Measurements from ENCODE around the gene HACD2. TPM values are rescaled to one million over a fixed set of nuclear protein-coding genes. Genes with fewer than 3 reads are reported as not detected.

The HACD2 gene
- total and polyA plus RNA-seq, 9 of the 15 experiments (the other 6 are each of a cell fraction or from before 2014, with no cell fraction given): 1.3 to 10.5 (median 3.8) TPM

DNA sequence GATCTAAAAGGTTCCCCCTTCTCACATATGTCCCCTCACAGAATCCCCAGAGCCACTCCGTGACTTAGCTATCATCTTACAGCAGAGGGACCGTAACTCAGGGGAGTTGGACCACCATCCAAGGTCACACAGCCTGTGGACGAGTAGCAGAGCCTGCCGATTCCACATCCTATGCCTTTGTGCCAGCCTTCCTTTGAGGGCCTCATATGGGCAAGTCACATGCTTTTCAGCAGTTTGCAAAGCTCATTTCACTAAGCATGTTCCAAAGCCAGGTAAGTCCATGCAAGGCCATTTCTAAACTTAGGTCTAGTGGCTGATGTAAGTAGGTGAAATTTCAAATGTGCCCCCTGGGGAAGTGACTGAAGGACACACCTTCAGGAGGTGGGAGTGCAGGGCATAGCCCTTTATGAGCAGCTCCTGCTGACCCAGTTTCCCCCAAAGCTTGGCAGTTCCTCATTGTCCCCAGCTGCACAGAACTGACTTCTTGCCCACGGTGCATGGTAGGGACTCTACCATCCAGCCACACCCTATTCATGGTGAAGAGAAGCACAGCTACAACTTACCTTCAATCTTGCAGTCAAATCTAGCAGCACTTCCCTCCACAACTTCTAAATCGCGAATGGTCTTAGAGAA is 33.3 kb upstream of the HACD2 start:
- no peaks in the 10 kb centered on the region for H3K9me1 ChIP-seq (ENCODE audit: control insufficient read depth, insufficient read depth, low read length)
- no peaks in the 10 kb centered on the region for H3K36me3 ChIP-seq (ENCODE audit: control insufficient read depth, insufficient read depth, low read length)
- H3K27me3 ChIP-seq (ENCODE audit: control insufficient read depth in 2 of 2, insufficient read depth in 2 of 2, low read length in 2 of 2): peaks cover 0 to 5% of the 10 kb centered on the region in 2 experiments; a peak in 1 of 5 replicates
- intact Hi-C loops (cut with micrococcal nuclease): loop anchor here (2.0 kb wide), 1 partner anchor 33 kb away; the partner anchor contains the start of gene HACD2
- ChIA-PET CTCF (ENCODE audit: low intra/inter-chr PET ratio) (no interaction called here), POLR2A (interaction anchor here (0.5 to 1.5 kb wide), 4 partner anchors 16 to 53 kb away, joined by 3 read pairs; no protein-coding TSS in a partner anchor)
- FAIRE-seq (no peak), DNase-seq (ENCODE audit: extremely low read depth in 1 of 4, low spot score in 3 of 4) (no peak), ATAC-seq (peak; percentile 74)
- no TSS peak for BruUV-seq (replicated peaks)
- H3K4me1 ChIP-seq (replicated peaks in 1 of 2; ENCODE audit: control insufficient read depth in 2 of 2, insufficient read depth in 2 of 2, low read length in 2 of 2): peaks cover 0 to 18% of the 10 kb centered on the region in 2 experiments; a peak in 4 of 5 replicates
- no peak overlapping the region for H2AFZ ChIP-seq (ENCODE audit: low read depth, low read length)
- no peaks in the 10 kb centered on the region; the same call in 1 of the 2 replicates for H4K20me1 ChIP-seq (replicated peaks; ENCODE audit: control insufficient read depth, insufficient read depth, low read length)
- no peaks in the 10 kb centered on the region for H3K79me2 ChIP-seq (ENCODE audit: control insufficient read depth, insufficient read depth, low read length)
- WGBS (ENCODE audit: insufficient coverage, low coverage, missing lambda C conversion rate): 34% methylated on average over 7 of the region's 7 CpGs
- H3K4me3 ChIP-seq: no peak overlapping the region
- no peak overlapping the region for H3K27ac ChIP-seq (ENCODE audit: extremely low read depth, low read depth, low read length)
- no peaks in the 10 kb centered on the region for H3K9me3 ChIP-seq (replicated peaks; ENCODE audit: control insufficient read depth, insufficient read depth, low read depth, low read length)
- H3K4me2 ChIP-seq (ENCODE audit: insufficient read depth, low read length): no peak overlapping the region
- no peak overlapping the region for H3K9ac ChIP-seq (ENCODE audit: insufficient read depth in 1 of 2, low read depth in 2 of 2, low read length in 2 of 2)
- in situ Hi-C loops (cut with MboI): no loop called here
- peak; percentile 63; the same call in 1 of the 2 replicates for TF ChIP-seq CEBPG (CRISPR knock-in tag; IDR thresholded peaks at IDR 0.05)
- peak in 1 of 2 experiments; percentile 57; a peak in 2 of 4 replicates for TF ChIP-seq CEBPG (tag; conservative IDR thresholded peaks at IDR 0.05 in 1 of 2, IDR thresholded peaks at IDR 0.05 in 1 of 2)
- TF ChIP-seq STAT5B (CRISPR knock-in tag; IDR thresholded peaks at IDR 0.05): no peak
- TF ChIP-seq MYC (IDR thresholded peaks at IDR 0.05; ENCODE audit: low read depth, low read length): 0 out of 2 replicates have a peak, but pooled peaks have one; percentile 14
- TF ChIP-seq MYC (CRISPR knock-in tag; IDR thresholded peaks at IDR 0.05; ENCODE audit: borderline replicate concordance, low read depth): no peak
- TF ChIP-seq TCF7 (IDR thresholded peaks at IDR 0.05; ENCODE audit: borderline replicate concordance): no peak
- peak in 1 of 2 experiments; percentile 32; a peak in 1 of 4 replicates for TF ChIP-seq TRIM24 (IDR thresholded peaks at IDR 0.05)
- TF ChIP-seq E2F3 (CRISPR knock-in tag; IDR thresholded peaks at IDR 0.05): no peak
- TF ChIP-seq, protein P1, sequence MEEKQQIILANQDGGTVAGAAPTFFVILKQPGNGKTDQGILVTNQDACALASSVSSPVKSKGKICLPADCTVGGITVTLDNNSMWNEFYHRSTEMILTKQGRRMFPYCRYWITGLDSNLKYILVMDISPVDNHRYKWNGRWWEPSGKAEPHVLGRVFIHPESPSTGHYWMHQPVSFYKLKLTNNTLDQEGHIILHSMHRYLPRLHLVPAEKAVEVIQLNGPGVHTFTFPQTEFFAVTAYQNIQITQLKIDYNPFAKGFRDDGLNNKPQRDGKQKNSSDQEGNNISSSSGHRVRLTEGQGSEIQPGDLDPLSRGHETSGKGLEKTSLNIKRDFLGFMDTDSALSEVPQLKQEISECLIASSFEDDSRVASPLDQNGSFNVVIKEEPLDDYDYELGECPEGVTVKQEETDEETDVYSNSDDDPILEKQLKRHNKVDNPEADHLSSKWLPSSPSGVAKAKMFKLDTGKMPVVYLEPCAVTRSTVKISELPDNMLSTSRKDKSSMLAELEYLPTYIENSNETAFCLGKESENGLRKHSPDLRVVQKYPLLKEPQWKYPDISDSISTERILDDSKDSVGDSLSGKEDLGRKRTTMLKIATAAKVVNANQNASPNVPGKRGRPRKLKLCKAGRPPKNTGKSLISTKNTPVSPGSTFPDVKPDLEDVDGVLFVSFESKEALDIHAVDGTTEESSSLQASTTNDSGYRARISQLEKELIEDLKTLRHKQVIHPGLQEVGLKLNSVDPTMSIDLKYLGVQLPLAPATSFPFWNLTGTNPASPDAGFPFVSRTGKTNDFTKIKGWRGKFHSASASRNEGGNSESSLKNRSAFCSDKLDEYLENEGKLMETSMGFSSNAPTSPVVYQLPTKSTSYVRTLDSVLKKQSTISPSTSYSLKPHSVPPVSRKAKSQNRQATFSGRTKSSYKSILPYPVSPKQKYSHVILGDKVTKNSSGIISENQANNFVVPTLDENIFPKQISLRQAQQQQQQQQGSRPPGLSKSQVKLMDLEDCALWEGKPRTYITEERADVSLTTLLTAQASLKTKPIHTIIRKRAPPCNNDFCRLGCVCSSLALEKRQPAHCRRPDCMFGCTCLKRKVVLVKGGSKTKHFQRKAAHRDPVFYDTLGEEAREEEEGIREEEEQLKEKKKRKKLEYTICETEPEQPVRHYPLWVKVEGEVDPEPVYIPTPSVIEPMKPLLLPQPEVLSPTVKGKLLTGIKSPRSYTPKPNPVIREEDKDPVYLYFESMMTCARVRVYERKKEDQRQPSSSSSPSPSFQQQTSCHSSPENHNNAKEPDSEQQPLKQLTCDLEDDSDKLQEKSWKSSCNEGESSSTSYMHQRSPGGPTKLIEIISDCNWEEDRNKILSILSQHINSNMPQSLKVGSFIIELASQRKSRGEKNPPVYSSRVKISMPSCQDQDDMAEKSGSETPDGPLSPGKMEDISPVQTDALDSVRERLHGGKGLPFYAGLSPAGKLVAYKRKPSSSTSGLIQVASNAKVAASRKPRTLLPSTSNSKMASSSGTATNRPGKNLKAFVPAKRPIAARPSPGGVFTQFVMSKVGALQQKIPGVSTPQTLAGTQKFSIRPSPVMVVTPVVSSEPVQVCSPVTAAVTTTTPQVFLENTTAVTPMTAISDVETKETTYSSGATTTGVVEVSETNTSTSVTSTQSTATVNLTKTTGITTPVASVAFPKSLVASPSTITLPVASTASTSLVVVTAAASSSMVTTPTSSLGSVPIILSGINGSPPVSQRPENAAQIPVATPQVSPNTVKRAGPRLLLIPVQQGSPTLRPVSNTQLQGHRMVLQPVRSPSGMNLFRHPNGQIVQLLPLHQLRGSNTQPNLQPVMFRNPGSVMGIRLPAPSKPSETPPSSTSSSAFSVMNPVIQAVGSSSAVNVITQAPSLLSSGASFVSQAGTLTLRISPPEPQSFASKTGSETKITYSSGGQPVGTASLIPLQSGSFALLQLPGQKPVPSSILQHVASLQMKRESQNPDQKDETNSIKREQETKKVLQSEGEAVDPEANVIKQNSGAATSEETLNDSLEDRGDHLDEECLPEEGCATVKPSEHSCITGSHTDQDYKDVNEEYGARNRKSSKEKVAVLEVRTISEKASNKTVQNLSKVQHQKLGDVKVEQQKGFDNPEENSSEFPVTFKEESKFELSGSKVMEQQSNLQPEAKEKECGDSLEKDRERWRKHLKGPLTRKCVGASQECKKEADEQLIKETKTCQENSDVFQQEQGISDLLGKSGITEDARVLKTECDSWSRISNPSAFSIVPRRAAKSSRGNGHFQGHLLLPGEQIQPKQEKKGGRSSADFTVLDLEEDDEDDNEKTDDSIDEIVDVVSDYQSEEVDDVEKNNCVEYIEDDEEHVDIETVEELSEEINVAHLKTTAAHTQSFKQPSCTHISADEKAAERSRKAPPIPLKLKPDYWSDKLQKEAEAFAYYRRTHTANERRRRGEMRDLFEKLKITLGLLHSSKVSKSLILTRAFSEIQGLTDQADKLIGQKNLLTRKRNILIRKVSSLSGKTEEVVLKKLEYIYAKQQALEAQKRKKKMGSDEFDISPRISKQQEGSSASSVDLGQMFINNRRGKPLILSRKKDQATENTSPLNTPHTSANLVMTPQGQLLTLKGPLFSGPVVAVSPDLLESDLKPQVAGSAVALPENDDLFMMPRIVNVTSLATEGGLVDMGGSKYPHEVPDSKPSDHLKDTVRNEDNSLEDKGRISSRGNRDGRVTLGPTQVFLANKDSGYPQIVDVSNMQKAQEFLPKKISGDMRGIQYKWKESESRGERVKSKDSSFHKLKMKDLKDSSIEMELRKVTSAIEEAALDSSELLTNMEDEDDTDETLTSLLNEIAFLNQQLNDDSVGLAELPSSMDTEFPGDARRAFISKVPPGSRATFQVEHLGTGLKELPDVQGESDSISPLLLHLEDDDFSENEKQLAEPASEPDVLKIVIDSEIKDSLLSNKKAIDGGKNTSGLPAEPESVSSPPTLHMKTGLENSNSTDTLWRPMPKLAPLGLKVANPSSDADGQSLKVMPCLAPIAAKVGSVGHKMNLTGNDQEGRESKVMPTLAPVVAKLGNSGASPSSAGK (IDR thresholded peaks at IDR 0.05): peak; percentile 30; the same call in 1 of the 2 replicates
- TF ChIP-seq PML (IDR thresholded peaks at IDR 0.05; ENCODE audit: low read length): no peak
- peak; percentile 24; the same call in 1 of the 2 replicates for TF ChIP-seq CXXC5 (CRISPR knock-in tag; IDR thresholded peaks at IDR 0.05)
